ENCODE measurements around the gene PRKCB. TPM values are rescaled to one million over a fixed set of nuclear protein-coding genes. Genes with fewer than 3 reads are reported as not detected.
"Not testable (repeated sequence)": the region's sequence is repeated elsewhere in the genome, so short reads cannot be mapped to it uniquely, and the experiment has no call there.

PRKCB gene
- total RNA-seq, 2 donors from 2014 or later: 72.1 to 77.0 TPM

DNA sequence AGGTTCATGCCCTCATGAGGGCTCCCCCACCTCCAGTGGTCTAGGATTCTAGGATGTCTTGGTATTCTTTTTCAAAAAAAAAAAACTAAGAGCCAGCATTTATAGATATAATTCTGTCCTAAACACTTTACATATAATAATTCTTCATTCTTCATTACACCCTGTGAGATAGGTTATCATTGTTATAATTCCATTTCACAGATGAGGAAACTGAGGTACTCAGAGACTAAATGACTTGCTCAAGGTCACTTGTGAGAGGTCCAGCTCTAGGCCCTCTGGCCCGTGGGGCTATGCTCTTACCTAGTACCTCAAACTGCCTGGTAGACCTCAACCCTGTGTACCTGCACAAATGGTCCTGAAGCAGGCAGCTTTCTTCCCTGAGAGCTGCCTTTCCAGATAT, 172.2 kb downstream of the PRKCB start:
- Mint-ChIP-seq H3K4me1 (ENCODE audit: low read depth) (peaks cover 49% of the 10 kb centered on the region), H3K36me3 (ENCODE audit: insufficient read depth in 2 of 2) (peaks cover 0 to 3% of the 10 kb centered on the region in 2 donors), H3K27ac (no peak overlapping the region), H3K27me3 (ENCODE audit: low read depth) (no peaks in the 10 kb centered on the region), H3K4me3 (no peak overlapping the region), H3K9me3 (no peaks in the 10 kb centered on the region)
- DNase-seq (no peak), ATAC-seq (replicated peaks in 1 of 2) (no peak)

DNA sequence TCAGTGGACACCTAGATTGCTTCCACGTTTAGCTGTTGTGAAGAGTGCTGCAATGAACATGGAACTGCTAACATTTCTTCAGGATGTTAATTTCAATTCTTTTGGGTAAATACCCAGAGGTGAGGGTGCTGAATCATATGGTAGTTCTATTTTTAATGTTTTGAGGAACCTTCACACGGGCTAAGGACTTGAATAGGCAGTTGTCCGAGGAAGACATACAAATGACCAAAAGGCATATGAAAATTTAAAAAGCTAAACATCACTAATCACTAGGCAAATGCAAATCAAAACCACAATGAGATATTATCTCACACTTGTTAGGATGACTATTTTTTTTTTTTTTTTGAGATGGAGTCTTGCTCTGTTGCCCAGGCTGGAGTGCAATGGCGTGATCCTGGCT, 173.3 kb downstream of the PRKCB start:
- Mint-ChIP-seq H3K27ac (no peak overlapping the region), H3K9me3 (no peaks in the 10 kb centered on the region), H3K36me3 (ENCODE audit: insufficient read depth in 2 of 2) (peaks cover 0 to 1% of the 10 kb centered on the region in 2 donors), H3K4me3 (no peak overlapping the region), H3K4me1 (ENCODE audit: low read depth) (peaks cover 59% of the 10 kb centered on the region), H3K27me3 (ENCODE audit: low read depth) (no peaks in the 10 kb centered on the region)
- no peak for ATAC-seq (replicated peaks in 1 of 2)
- no peak for DNase-seq

DNA sequence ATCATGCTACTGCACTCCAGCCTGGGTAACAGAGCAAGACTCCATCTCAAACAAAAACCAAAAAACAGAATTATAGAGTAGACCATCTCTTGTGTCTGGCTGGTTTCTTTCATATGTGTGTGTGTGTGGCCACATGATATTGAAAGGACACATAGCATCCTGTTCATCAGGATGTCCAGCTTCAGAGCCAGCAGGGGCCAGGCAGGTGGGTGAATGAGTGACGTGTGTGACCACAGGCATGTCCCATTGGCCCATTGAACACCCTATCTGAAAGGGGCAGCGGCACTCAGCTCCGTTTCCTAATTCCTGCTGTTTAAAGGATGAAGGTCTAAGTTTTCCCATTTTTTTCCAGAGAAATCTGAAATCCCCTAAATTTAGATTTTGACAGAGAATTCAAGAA, 174.2 kb downstream of the PRKCB start:
- no peaks in the 10 kb centered on the region for H3K27me3 Mint-ChIP-seq (ENCODE audit: low read depth)
- H3K36me3 Mint-ChIP-seq (ENCODE audit: insufficient read depth in 2 of 2): peaks cover 0 to 1% of the 10 kb centered on the region in 2 donors
- H3K9me3 Mint-ChIP-seq: no peaks in the 10 kb centered on the region
- ATAC-seq (replicated peaks in 1 of 2): no peak
- H3K27ac Mint-ChIP-seq: no peak overlapping the region
- H3K4me3 Mint-ChIP-seq: no peak overlapping the region
- H3K4me1 Mint-ChIP-seq (ENCODE audit: low read depth): peaks cover 67% of the 10 kb centered on the region
- DNase-seq: no peak

DNA sequence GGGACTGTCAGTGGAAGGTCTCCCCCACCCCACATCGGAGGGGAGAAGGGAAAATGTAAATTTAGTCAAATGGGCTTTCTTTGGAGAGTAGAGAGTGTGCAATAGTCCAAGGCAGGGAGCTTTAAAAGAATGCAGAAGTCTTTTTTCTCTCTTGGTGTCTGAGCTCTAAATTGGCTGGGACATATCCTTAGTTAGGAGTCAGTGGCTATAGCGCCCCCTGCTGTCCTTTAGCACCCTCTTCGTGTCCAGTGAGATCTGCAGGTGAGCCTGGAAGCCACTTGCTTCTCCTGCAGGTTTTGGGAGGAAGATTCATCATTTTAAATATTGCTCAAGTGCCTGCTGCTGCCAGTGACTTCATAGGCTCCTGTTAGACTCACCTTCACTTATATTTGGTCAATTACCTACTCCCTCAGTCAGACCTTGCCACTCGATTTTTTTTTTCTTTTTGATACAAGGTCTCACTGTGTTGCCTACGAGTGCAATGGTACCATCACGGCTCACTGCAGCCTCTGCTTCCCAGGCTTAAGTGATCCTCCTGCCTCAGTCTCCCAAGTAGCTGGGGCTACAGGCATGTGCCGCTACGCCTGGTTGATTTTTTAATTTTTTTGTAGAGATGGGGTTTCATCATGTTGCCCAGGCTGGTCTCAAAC, 174.8 kb downstream of the PRKCB start:
- Mint-ChIP-seq H3K9me3 (no peaks in the 10 kb centered on the region), H3K4me1 (ENCODE audit: low read depth) (peaks cover 70% of the 10 kb centered on the region), H3K27me3 (ENCODE audit: low read depth) (no peaks in the 10 kb centered on the region), H3K4me3 (no peak overlapping the region), H3K36me3 (ENCODE audit: insufficient read depth in 2 of 2) (peaks cover 0 to 1% of the 10 kb centered on the region in 2 donors), H3K27ac (no peak overlapping the region)
- ATAC-seq (replicated peaks in 1 of 2) (peak; percentile 43 to 46), DNase-seq (peak; percentile 81 to 82)

DNA sequence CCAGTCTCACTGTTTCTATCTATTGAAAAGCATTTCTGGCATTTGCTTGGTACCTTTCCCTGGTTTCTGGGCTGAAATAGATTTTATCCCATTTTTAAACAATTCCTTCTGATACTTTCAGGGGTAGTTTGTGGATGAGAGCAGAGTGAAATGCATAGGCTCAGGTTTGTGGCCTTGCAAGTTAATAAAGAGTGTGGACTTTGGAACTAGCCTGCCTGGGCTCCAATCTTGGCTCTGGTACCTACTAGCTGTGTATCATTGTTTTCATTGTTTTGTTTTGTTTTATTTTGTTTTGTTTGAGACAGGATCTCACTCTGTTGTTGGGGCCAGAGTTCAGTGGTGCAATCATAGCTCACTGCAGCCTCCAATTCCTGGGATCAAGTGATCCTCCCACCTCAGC, 175.5 kb downstream of the PRKCB start:
- no peak overlapping the region for H3K27ac Mint-ChIP-seq
- peaks cover 64% of the 10 kb centered on the region for H3K4me1 Mint-ChIP-seq (ENCODE audit: low read depth)
- H3K36me3 Mint-ChIP-seq (ENCODE audit: insufficient read depth in 2 of 2): peaks cover 0 to 1% of the 10 kb centered on the region in 2 donors
- no peaks in the 10 kb centered on the region for H3K27me3 Mint-ChIP-seq (ENCODE audit: low read depth)
- ATAC-seq (replicated peaks in 1 of 2): no peak
- no peak overlapping the region for H3K4me3 Mint-ChIP-seq
- no peaks in the 10 kb centered on the region for H3K9me3 Mint-ChIP-seq
- no peak for DNase-seq

DNA sequence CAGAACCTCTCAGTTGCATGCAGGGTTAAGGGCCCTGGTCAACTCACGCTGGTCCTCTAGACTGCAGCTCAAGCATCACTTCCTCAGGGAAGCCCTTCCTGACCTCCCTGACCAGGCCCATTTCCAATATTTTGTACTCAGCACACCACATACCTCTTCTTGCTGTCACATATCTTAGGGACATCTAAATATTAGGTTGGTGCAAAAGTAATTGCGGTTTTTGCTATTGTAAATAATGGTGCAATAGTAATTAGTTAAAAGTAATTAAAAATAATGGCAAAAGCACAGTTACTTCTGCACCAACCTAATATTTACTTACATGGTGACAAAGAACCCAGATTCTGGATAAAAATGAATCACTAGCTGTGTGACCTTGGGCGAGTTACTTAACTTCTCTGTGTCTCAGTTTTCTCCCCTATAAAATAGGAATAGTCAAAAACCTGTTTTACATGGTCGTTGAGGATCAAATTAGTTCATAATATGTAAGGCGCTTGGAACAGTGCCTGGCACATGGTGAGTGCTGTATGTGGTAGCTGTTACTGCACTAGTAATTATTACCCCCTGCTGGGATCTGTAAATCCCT, 177.4 kb downstream of the PRKCB start:
- DNase-seq: no peak
- no peaks in the 10 kb centered on the region for H3K27me3 Mint-ChIP-seq (ENCODE audit: low read depth)
- no peak overlapping the region for H3K4me3 Mint-ChIP-seq
- H3K36me3 Mint-ChIP-seq (ENCODE audit: insufficient read depth in 2 of 2): peaks cover 0 to 1% of the 10 kb centered on the region in 2 donors
- ATAC-seq (replicated peaks in 1 of 2): no peak
- no peaks in the 10 kb centered on the region for H3K9me3 Mint-ChIP-seq
- peak overlapping the region; percentile 7 for H3K27ac Mint-ChIP-seq
- H3K4me1 Mint-ChIP-seq (ENCODE audit: low read depth): peaks cover 68% of the 10 kb centered on the region

DNA sequence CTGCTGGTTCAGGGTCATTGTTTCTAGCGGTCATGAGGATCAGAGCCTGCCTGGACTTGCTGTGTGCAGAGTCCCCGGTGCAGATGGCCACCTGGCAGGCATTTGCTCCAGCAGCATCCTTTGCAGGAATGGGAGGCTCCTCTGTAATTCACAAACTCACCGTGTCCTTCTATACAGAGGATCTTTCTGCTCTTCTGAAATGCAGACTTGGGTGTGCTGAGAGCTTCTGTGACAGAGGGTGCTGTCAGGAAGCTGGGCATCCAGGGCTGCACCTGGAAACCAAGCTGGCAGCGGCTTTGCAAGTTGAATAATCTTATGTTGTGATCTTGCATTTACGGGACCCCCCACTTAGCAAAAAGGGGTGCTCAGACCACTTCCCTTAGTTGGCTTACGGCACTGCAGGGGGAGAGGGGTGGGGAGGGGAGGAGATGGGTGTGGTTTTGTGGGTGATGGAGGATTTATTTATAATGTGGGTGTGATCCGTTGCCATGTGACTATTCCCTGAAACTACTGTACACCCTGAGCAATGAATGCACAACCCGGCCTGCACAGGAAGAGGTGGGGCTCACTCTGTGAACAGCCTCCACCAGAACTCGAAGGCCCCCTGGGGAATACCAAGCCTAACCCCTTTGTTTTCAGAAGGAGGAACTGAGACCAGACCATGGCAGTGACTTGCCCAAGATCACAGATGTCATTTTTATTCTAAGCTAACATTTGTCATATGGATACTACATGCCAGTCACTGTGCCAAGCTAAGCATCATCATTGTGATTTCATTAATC, 178.3 kb downstream of the PRKCB start:
- Mint-ChIP-seq H3K27me3 (ENCODE audit: low read depth) (no peaks in the 10 kb centered on the region), H3K27ac (peak overlapping the region; percentile 7), H3K4me1 (ENCODE audit: low read depth) (peaks cover 59% of the 10 kb centered on the region), H3K36me3 (ENCODE audit: insufficient read depth in 2 of 2) (peaks cover 0 to 1% of the 10 kb centered on the region in 2 donors), H3K9me3 (no peaks in the 10 kb centered on the region), H3K4me3 (peak overlapping the region; percentile 25 to 66)
- ATAC-seq (replicated peaks in 1 of 2) (peak; percentile 94 to 96), DNase-seq (peak; percentile 73 to 77)

DNA sequence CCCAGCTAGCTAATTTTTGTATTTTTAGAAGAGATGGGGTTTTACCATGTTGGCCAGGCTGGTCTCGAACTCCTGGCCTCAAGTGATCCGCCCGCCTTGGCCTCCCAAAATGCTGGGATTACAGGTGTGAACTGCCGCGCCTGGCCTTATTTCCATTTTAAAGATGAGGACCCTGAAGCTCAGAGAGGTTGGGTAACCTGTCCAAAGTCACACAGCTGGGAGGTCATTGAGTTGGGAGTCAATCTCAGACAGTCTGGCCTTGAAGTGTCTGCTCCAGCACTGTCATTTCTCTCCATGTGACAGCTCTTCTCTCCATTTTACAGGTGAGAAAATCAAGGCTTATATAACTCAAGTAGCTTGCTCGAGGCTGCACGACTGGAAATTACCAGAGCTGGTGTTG, 179.2 kb downstream of the PRKCB start:
- H3K36me3 Mint-ChIP-seq (ENCODE audit: insufficient read depth in 2 of 2); H3K27me3 Mint-ChIP-seq (ENCODE audit: low read depth); H3K4me3 Mint-ChIP-seq; H3K27ac Mint-ChIP-seq; DNase-seq; H3K9me3 Mint-ChIP-seq; ATAC-seq (replicated peaks in 1 of 2): not testable (repeated sequence)
- H3K4me1 Mint-ChIP-seq (ENCODE audit: low read depth): peaks cover 52% of the 10 kb centered on the region

DNA sequence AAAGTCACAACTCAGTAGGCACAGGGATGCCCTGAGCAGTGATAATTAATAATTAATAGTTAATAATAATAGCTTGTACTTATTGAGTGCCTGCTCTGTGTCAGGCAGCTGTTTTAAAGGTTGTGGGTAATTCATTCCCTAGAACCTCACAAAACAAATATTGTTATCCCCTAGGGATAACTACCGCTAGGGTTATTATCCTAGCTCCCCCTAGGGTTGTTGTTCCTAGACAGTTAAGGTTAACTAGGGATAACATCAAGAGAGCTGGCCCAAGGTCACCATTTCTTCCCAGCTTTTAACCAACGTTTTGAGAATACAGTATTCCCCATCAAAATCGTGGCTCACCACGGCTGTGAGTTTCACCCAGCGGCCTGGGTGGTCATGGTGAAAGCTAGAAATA, 180.1 kb downstream of the PRKCB start:
- peaks cover 0 to 1% of the 10 kb centered on the region in 2 donors for H3K36me3 Mint-ChIP-seq (ENCODE audit: insufficient read depth in 2 of 2)
- H3K27me3 Mint-ChIP-seq (ENCODE audit: low read depth): no peaks in the 10 kb centered on the region
- H3K4me1 Mint-ChIP-seq (ENCODE audit: low read depth): peaks cover 50% of the 10 kb centered on the region
- DNase-seq (no peak), ATAC-seq (replicated peaks in 1 of 2) (no peak)
- no peak overlapping the region for H3K27ac Mint-ChIP-seq
- H3K4me3 Mint-ChIP-seq: no peak overlapping the region
- H3K9me3 Mint-ChIP-seq: no peaks in the 10 kb centered on the region

DNA sequence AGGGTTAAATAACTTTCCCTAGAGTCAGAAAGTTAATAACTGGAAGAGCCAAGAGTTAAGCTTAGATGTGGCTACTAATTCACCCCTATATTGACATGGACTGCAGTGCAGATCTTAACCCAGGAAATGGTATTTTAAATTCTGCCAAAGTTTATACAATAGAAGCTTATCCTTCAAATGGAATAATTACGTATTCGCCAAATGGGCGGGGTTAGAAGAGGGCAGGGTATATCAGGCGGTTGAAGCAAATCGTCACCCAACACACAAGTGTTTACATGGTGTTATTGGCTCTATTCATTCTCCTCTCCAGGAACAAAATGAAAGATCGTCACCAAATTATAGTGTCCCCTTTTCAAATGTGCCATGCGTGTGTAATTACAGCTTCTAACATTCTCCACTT, 182.7 kb downstream of the PRKCB start:
- H3K4me1 Mint-ChIP-seq (ENCODE audit: low read depth): peaks cover 55% of the 10 kb centered on the region
- no peaks in the 10 kb centered on the region for H3K9me3 Mint-ChIP-seq
- no peak overlapping the region for H3K4me3 Mint-ChIP-seq

DNA sequence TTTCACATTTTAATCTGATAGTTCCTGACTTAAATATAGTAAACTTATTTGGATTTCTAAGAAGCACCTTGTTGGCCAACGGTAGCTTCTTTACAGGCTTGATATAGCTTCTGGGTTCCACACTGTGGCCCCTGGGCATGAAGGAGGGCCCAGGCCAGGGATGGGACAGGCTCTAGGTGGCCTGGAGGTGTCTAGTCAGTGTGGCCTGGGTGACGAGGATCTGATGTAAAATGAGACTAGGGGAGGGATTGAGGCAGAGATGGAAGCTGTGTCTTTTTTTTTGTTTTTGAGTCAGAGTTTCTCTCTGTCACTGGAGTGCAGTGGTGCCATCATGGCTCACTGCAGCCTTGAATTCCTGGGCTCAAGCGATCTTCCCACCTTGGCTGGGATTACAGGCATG, 187.0 kb downstream of the PRKCB start:
- DNase-seq (no peak), ATAC-seq (replicated peaks in 1 of 2) (peak; percentile 51 to 86)
- H3K36me3 Mint-ChIP-seq (ENCODE audit: insufficient read depth in 2 of 2): peaks cover 0 to 3% of the 10 kb centered on the region in 2 donors
- no peak overlapping the region for H3K27ac Mint-ChIP-seq
- H3K4me1 Mint-ChIP-seq (ENCODE audit: low read depth): peaks cover 23% of the 10 kb centered on the region
- H3K4me3 Mint-ChIP-seq: no peak overlapping the region
- H3K9me3 Mint-ChIP-seq: no peaks in the 10 kb centered on the region
- H3K27me3 Mint-ChIP-seq (ENCODE audit: low read depth): no peaks in the 10 kb centered on the region

More for the DNA sequence above, 182.7 kb downstream of the PRKCB start:
- ATAC-seq (replicated peaks in 1 of 2) (no peak), DNase-seq (no peak)
- Mint-ChIP-seq H3K27ac (no peak overlapping the region), H3K27me3 (ENCODE audit: low read depth) (no peaks in the 10 kb centered on the region), H3K36me3 (ENCODE audit: insufficient read depth in 2 of 2) (peaks cover 0 to 3% of the 10 kb centered on the region in 2 donors)

DNA sequence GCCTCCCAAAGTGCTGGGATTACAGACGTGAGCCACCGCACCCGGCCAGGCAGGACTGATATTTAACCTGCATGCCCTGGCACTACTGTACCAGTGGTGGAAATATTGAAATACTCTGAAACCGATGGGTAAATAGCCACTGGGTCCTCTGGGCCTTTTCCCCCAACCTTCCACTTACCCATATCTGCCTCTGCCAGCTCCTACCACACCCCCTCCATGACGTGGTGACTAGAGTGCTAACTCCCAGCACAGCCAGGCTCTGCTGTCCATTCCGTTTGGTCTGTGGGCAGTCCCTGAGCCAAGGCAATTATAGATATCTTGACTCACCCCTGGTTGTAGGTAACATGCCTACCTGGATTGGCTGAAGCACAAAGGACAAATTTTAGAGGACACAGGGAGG, 187.8 kb downstream of the PRKCB start:
- ATAC-seq (replicated peaks in 1 of 2) (no peak), DNase-seq (no peak)
- Mint-ChIP-seq H3K4me3 (no peak overlapping the region), H3K36me3 (ENCODE audit: insufficient read depth in 2 of 2) (peaks cover 0 to 3% of the 10 kb centered on the region in 2 donors), H3K27ac (no peak overlapping the region), H3K9me3 (no peaks in the 10 kb centered on the region), H3K27me3 (ENCODE audit: low read depth) (no peaks in the 10 kb centered on the region), H3K4me1 (ENCODE audit: low read depth) (peaks cover 23% of the 10 kb centered on the region)

DNA sequence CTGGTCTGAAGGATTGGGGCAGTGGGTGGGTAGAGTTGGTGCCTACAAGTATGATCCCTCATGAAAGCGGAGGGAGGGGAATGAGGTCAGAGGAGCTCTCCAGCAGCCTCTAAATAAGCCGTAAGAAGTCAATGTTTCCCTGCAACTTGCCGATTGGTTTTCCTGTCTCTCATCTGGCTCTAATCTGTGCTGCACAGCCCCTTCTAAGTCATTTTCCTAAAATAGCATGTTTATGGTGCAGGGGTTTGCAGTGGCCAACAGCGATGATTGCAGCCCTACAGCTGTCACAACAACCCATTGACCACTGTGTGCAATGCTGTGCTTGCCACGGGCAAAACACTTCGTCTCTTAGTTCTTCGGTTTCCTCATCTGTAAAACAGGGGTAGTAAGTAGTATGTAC, 189.2 kb downstream of the PRKCB start:
- Mint-ChIP-seq H3K4me3 (no peak overlapping the region), H3K9me3 (no peaks in the 10 kb centered on the region), H3K27ac (no peak overlapping the region), H3K36me3 (ENCODE audit: insufficient read depth in 2 of 2) (peaks cover 0 to 3% of the 10 kb centered on the region in 2 donors), H3K27me3 (ENCODE audit: low read depth) (no peaks in the 10 kb centered on the region), H3K4me1 (ENCODE audit: low read depth) (peaks cover 23% of the 10 kb centered on the region)
- ATAC-seq (replicated peaks in 1 of 2) (no peak), DNase-seq (no peak)

All from activated T-cell treated with anti-CD3 and anti-CD28 coated beads, Interleukin-2, amount 50 U/mL, for 72 hours (primary cell).